NCI-H510A treated with DMSO at 0.1 percent for 48 hours (cell line): ENCODE data around the gene ARFGAP1.

Experiments used
- DNase-seq: peaks from one replicate; lab custom pipeline; 2025; lab: John Stamatoyannopoulos, UW

The ARFGAP1 gene

GRCh38 chr20:63260521-63260920, 12.1 kb upstream of the ARFGAP1 start:
- no peak for DNase-seq

DNA sequence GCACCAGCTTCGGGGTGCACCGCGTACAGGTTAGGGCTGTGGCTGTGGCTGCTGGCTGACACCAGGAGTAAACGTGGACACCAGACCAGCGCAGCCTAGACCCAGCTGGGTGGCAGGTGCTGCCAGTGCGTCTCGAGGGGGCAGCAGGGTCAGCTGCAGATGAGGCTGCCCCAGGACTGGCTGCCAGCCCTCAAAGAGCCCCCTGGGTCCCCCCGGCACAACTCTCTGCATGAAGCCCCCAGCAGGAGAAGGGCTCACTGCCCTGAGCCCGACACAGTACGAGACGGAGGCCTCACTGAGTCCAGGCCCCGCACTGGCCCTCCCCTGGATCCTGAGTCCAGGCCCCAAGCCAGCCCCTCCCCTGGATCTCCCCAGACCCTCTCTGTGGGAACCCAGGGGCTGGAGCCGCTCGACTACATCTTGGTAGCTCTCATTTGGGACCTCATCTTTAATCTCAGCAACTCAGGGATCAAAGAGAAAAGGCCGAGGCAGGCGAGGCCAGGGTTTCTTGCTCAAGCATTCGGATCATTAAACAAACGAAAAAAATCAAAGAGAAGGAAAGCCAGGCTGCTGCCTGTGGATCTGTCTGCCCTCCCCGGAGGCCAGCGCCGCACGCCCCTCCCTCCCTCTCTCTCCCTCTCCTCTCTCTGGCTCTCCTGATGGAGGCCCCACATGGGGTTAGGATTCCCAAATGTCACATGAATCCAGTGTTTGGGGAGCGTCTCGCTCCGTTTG, 11.4 kb upstream of the ARFGAP1 start:
- no peak for DNase-seq

- no peak for DNase-seq
These were observed 10.7 kb upstream of the ARFGAP1 start for GRCh38 chr20:63261795-63262528.

DNA sequence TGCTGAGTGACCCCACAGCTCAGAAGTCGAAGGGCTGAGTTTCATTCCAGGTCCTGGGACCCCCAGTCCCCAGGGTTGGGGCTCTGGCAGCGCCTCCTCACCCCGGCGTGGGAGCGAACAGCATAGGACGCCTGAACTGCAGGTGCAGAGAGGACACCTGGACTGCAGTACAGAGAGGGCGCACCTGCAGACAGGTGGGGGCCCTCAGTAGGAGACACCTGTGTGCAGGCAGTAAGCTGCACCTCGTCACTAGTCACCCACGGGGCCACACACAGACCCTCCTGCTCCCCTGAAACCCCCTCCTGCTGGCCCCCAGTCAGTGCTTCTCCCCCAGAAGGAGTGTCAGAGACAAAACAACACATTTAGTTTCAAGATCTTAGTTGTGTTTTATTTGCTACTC, 9.8 kb upstream of the ARFGAP1 start:
- no peak for DNase-seq

DNA sequence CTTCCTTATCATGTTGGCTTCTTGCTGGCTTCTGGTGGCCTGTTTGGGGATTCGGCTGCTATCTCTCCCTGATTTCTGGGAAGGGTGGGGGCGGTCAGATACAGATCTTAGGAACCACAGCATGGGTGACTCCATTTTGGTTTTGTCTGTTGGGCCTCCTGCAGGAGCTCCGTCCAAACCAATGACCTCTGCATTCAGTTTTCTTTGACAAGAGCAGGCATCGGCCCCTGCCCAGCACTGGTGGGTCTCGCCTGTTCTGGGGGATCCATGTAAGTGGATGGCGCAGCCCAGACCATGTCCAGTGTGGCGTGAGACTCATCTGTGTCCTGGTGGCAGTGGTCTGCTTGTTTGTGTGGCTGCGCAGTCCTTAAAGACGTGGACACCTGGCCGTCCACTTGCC, 8.6 kb upstream of the ARFGAP1 start:
- no peak for DNase-seq

DNA sequence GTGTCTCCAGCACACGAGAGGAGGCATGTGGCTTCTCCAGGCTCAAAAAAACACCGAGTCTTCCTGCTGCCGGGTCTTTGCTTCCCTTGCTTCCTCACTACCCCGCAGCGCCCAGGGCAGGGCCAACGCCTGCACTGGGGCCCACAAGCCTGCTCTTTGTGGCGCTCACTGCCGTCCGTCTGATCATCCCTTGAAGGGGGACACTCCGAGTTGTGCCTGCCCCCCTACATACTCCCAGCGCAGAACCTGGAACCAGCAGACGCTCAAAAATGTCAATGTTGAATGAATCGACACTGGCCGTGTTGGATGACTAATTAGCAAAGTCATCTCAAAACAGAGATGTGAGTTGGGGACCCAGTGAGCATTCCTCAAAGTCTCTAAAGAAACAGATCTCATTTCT, 8.1 kb upstream of the ARFGAP1 start:
- DNase-seq = no peak

GRCh38 chr20:63265891-63266515, 6.6 kb upstream of the ARFGAP1 start:
- no peak for DNase-seq

DNA sequence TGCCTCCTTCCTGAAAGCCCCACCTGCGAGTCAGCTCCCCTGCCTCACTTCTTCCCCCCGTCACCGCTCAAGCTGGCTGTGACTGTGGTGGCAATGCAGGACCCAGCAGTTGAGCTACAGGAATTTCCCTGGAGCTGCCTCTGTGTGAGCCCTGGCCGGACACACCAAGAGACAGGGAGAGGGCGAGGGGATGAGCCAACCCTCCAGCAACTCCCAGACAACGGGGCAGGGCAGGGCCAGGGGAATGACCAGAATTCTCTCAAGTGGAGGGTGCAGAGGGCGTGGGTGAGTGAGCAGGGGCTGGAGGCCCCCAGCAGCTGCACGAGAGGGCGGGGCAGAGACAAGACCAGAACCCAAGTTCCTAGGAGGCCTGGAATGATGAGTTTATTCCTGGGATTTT, 4.9 kb upstream of the ARFGAP1 start:
- no peak for DNase-seq

DNA sequence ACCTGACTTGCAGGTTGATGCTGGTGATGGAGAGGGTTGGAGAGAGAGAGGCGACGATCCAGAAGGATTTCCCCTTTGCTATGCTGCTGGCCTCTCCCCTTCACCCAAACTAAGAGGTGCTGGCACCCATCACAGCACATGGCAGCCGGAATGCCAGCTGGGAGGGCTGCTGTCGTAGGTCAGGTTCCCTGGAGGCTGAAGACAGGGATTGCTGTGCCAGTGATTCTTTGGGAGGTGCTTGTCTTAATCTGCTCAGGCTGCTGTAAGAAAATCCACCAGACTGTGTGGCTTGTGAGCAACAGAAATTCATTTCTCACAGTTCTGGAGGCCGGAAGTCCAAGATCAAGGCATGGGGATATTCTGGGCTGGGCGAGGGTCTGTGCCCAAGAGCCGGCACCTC, 4.4 kb upstream of the ARFGAP1 start:
- DNase-seq = no peak

DNA sequence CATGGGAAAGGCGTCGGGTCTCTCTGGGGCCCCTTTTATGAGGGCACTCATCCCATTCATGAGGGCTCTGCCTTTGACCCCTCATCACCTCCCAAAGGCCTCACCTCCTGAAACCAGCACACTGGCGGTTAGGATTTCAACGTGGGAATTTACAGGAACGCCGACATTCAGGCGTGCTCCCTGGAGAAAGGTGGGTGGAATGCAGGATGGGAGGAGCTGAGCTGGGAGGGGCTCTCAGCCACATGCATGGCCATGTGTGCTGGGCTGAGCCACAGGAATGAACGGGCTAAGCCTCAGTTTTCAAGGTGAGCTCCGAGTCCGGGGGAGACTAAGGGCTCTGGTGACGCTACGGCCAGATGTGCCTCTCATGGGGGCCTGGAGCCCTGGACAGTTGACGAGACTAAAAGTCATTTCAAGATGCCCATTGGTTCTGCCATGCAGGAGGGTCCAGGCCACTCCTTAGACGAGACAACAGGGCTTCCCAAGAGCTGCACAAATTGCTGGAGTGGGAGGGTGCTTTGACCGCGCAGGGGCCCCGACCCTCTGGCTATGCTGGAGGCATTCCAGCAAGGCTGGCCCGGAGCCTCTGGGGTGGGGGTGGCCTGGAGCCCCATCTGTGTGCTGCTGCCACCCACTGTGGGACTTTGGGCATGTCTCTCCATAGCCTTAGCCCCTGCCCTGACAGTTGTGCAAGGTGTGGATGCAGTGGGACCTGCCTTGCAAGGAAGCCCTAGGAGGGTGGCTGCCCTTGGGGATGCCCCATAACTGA, 3.8 kb upstream of the ARFGAP1 start:
- DNase-seq = no peak

DNA sequence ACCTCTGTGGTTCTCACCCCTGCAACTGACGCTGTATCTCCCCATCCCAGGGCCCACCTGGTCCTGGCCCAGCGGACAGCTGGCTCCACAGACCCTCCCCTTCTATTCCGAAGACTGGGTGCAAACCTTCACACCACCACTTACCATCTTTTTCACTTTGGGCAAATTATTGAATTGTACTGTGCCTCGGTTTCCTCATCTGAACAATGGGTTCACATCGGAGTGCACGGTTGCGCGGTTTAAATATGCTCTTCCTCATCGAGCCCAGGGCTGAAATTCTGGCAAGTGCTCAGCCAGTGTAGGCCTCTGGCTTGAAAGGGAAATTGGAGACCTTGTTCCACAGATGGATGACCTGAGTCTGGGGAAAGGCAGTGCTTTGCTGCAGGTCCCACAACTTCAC, 2.9 kb upstream of the ARFGAP1 start:
- no peak for DNase-seq

DNA sequence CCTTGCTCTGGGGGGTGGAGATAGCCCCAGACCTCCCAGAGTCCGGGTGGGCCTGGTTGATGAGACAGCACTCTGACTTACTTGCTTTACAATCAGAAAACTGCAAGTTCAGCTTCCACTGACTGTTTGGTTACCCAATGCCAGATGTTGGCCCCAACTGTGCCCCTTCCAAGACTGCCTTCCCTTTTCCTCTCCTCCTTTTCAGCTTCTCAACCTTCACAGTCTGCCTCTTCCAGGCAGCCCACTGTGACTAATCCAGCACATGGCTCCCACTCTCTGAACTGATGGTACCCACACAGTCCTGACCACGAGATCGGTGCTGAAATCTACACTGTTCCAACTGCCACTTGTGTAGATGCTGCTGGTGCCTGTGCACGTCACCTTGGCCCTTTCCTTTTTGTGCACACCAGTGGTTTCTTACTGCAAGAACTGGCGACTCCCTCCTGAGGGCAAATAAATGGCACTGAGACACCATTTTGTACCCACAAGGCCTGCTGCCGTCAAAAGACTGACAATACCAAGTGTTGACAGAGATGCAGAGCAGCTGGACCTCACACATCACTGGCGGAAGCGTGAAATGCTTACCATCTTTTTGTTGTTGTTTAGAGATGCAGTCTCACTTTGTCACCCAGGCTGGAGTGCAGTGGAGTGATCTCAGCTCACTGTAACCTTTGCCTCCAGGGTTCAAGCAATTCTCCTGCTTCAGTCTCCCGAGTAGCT, 1.8 kb upstream of the ARFGAP1 start:
- no peak for DNase-seq

DNA sequence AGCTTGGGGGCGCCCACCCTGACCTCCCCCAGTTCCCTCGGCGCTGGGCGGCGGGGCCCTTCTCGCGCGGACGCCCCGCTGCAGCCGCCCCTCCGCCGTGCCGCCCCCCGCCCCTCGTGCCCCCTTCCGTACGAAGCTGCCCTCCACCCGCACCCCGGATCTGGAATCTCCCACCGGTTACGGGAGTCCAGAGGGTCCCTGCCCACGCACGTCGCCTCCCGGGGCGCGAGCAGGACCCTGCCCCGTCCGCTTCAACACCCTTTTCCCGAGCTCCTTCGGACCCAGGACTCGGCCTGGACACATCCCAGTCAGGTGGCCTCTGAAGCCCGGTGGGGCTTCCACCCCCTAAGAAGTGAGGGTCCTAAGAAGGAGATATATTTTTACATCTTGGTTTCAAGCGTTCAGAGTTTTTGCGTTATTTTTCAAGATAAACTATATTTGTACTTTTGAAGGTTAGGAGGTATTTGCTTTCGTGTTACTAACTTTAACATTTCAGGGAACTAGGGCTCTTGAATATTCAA, 506 bp downstream of the ARFGAP1 start:
- no peak for DNase-seq

DNA sequence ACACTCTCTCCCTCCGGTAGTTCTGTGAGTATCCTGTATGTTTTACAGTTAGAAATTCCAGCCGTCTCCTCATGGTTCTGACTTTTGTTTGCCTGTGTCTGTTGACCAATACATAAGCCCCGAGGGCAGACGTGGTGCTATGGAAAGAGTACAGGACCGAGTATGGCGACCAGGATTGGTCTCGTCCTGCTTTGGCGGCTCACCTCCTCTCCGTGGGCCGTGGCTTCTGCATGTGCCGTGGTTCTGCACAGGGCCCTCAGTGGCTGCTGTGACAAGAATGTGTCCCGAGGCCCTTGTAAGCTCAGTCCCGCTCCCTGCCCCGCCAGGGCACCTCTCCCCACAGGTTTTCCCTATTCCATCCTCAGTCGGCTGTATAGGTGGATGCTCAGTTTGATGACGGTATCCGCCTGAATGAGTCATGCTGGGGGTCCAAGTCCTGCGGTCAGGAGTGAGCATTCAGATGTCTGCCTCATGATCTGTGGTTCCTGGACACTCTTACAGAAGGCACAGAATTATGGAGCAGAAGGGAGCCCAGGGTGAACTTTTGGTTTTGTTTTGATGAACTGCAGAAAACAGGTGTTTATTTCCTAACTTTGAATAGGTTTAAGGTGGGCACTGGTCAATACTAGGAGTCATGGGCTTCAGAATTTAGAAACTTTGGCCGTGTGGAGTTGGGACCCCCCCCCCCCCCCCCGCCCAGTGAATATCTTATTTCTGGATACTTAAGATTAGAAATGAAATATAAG, 1.2 kb downstream of the ARFGAP1 start:
- DNase-seq = no peak

- no peak for DNase-seq
These were observed 2.0 kb downstream of the ARFGAP1 start for GRCh38 chr20:63274381-63275228.

- no peak for DNase-seq
These were observed 3.2 kb downstream of the ARFGAP1 start for GRCh38 chr20:63275825-63276224.

DNA sequence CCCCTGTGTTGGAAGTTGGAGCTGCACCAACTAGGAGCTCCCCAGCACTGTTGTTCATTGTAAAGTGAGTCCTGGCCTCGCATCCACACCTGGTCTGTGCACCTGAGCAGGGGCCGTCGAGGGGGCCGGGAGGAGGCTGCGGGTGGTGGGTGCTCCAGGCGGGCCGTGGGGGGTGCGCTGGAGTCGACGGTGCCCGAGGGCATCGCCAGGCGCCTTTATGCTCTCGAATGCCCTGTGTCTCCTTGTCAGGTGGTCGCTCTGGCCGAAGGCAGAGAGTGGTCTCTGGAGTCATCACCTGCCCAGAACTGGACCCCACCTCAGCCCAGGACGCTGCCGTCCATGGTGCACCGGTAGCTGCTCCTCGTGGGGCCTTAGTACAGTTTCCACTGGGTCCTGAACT, 4.3 kb downstream of the ARFGAP1 start:
- DNase-seq = no peak

DNA sequence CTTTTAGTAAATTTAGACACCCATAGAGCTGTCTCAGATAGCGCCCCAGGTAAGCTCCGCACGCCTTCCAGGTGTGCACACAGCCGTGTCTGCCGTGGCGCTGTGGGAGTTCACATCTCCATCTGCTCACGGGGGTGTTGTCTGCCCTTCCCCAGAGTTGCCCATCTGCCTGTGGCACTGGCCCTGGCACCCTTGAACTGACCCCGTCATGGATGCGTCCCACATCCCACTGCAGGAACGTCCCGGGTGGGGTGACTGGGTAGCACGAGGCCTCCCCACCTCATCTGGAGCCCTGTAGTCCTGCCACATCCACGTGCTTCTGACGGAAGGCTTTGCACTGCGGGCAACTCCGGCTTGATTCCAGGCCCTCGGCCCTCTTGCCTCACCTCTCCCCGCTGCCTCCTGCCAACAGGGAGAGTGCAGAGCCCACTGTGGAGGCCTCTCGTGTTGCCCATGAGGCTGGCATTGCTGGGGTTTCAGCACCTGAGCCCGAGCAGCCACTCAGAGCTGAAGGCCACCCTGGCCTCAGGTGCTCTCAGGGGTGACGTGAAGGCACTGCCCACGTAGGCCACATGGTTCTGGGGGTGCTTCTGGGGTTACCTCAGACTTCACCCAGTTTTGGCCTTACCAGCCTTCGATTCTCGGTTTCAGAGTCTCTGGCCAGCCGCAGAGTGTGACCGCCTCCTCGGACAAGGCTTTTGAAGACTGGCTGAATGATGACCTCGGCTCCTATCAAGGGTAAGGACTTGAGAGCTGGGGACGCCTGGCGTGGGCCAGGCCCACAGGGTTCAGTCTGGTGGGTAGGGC, 5.1 kb downstream of the ARFGAP1 start:
- no peak for DNase-seq

DNA sequence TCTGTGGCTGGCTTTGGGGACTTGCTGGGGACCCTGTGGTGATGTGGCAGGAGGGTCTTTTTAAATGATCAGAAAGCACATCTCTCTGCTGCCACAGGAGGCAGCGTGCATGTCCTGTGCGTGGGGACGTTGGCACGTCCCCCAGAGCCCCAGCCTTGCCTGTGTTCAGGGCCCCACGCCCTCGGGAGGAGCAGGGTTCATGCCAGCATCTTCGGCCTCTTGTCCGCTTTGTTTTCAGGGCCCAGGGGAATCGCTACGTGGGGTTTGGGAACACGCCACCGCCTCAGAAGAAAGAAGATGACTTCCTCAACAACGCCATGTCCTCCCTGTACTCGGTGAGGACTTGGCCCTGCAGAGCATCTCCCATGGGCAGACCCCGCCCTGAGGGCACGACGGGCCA, 6.0 kb downstream of the ARFGAP1 start:
- DNase-seq = no peak
